ENCODE results near the gene MINDY4B.
"Not testable (repeated sequence)": the region's sequence is repeated elsewhere in the genome, so short reads cannot be mapped to it uniquely, and the experiment has no call there.

MINDY4B gene

GRCh38 chr3:150898046-150898754 is 7.0 kb downstream of the MINDY4B start:
- no peak for DNase-seq

GRCh38 chr3:150897592-150897991 is 7.6 kb downstream of the MINDY4B start:
- no peak for DNase-seq

GRCh38 chr3:150890831-150891230 is 14.4 kb downstream of the MINDY4B start:
- no peak for DNase-seq

- DNase-seq, result no peak
Measured at GRCh38 chr3:150890295-150890694, 14.9 kb downstream of the MINDY4B start.

GRCh38 chr3:150889106-150889505 is 16.1 kb downstream of the MINDY4B start:
- DNase-seq, result no peak

- no peak for DNase-seq
Measured at GRCh38 chr3:150887031-150887430, 18.2 kb downstream of the MINDY4B start.

GRCh38 chr3:150885535-150885934 is 19.7 kb downstream of the MINDY4B start:
- no peak for DNase-seq

GRCh38 chr3:150878996-150879575 is 26.2 kb downstream of the MINDY4B start:
- DNase-seq, result no peak

GRCh38 chr3:150878290-150878689 is 26.9 kb downstream of the MINDY4B start:
- DNase-seq, result no peak

- no peak for DNase-seq
Measured at GRCh38 chr3:150877303-150877702, 27.9 kb downstream of the MINDY4B start.

- no peak for DNase-seq
Measured at GRCh38 chr3:150876611-150877265, 28.5 kb downstream of the MINDY4B start.

- DNase-seq, result no peak
Measured at GRCh38 chr3:150875548-150875947, 29.7 kb downstream of the MINDY4B start.

GRCh38 chr3:150874666-150875219 is 30.5 kb downstream of the MINDY4B start:
- DNase-seq, result no peak

- no peak for DNase-seq
Measured at GRCh38 chr3:150871192-150871591, 34.0 kb downstream of the MINDY4B start.

GRCh38 chr3:150870406-150870805 is 34.8 kb downstream of the MINDY4B start:
- DNase-seq, result no peak

GRCh38 chr3:150868282-150868681 is 37.0 kb downstream of the MINDY4B start:
- DNase-seq, result no peak

GRCh38 chr3:150867434-150867833 is 37.8 kb downstream of the MINDY4B start:
- DNase-seq, result no peak

- not testable (repeated sequence) for DNase-seq
Measured at GRCh38 chr3:150863921-150864320, 41.3 kb downstream of the MINDY4B start.

- DNase-seq, result no peak
Measured at GRCh38 chr3:150861851-150862250, 43.4 kb downstream of the MINDY4B start.

GRCh38 chr3:150857936-150858335 is 47.3 kb downstream of the MINDY4B start:
- DNase-seq, result not testable (repeated sequence)

- DNase-seq, result no peak
Measured at GRCh38 chr3:150850191-150850590, 55.0 kb downstream of the MINDY4B start.

GRCh38 chr3:150848864-150849263 is 56.4 kb downstream of the MINDY4B start:
- no peak for DNase-seq

GRCh38 chr3:150847433-150847832 is 57.8 kb downstream of the MINDY4B start:
- no peak for DNase-seq

- no peak for DNase-seq
Measured at GRCh38 chr3:150844484-150844883, 60.8 kb downstream of the MINDY4B start.
